Measurements from ENCODE around the gene GSTO2. TPM values are rescaled to one million over a fixed set of nuclear protein-coding genes. Genes with fewer than 3 reads are reported as not detected.

The GSTO2 gene
- total and polyA plus RNA-seq, 2 donors (not counting 1 experiment from before 2014, with no cell fraction given) = 2.9 to 3.1 TPM

DNA sequence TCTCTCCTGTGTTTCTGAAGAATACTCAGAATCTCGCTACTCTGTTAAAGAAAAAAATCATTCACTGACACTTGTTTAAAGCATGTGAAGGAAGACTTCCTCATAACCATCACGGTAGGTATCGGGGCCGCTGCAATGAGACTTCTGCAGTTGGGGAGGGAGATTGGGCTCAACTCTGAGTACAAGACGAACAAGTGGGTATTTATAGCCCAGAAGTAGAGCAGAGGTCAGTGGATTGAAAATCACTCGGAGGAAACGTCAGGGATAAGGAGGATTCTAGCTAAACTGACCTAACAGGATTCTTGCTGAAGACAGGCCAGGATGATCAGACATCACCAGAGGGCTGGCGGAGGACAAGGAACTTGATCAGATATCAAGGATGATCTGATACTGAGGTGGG lies 35.9 kb downstream of the GSTO2 start:
- H4K20me1 ChIP-seq (ENCODE audit: control insufficient read depth, extremely low read depth, insufficient read depth, low read length) = no peaks in the 10 kb centered on the region
- no peak overlapping the region for H2AFZ ChIP-seq (ENCODE audit: low read length)
- TF ChIP-seq, protein P1, sequence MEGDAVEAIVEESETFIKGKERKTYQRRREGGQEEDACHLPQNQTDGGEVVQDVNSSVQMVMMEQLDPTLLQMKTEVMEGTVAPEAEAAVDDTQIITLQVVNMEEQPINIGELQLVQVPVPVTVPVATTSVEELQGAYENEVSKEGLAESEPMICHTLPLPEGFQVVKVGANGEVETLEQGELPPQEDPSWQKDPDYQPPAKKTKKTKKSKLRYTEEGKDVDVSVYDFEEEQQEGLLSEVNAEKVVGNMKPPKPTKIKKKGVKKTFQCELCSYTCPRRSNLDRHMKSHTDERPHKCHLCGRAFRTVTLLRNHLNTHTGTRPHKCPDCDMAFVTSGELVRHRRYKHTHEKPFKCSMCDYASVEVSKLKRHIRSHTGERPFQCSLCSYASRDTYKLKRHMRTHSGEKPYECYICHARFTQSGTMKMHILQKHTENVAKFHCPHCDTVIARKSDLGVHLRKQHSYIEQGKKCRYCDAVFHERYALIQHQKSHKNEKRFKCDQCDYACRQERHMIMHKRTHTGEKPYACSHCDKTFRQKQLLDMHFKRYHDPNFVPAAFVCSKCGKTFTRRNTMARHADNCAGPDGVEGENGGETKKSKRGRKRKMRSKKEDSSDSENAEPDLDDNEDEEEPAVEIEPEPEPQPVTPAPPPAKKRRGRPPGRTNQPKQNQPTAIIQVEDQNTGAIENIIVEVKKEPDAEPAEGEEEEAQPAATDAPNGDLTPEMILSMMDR (conservative IDR thresholded peaks at IDR 0.05 in 1 of 2, IDR thresholded peaks at IDR 0.05 in 1 of 2; ENCODE audit: low read depth in 1 of 2, low read length in 2 of 2) = no peak
- TF ChIP-seq EZH2 (IDR thresholded peaks at IDR 0.05; ENCODE audit: low read length, missing control alignments) = no peak
- H3K9ac ChIP-seq (ENCODE audit: insufficient read depth, low read length) = no peak overlapping the region
- no peak overlapping the region for H3K27ac ChIP-seq (ENCODE audit: insufficient read depth, low read length)
- no peaks in the 10 kb centered on the region for H3K36me3 ChIP-seq (ENCODE audit: control insufficient read depth, insufficient read depth, low read length)
- H3K9me3 ChIP-seq (ENCODE audit: control insufficient read depth, insufficient read depth, low read depth, low read length) = no peaks in the 10 kb centered on the region
- H3K4me2 ChIP-seq (ENCODE audit: extremely low read depth, insufficient read depth, low read length) = no peak overlapping the region
- H3K4me1 ChIP-seq (ENCODE audit: control insufficient read depth, extremely low read depth, insufficient read depth, low read length) = peaks cover 11% of the 10 kb centered on the region
- peak in 1 of 2 donors; percentile 32 for DNase-seq (ENCODE audit: low read depth in 2 of 2)
- H3K79me2 ChIP-seq (ENCODE audit: control insufficient read depth, insufficient read depth, low read length) = no peaks in the 10 kb centered on the region
- H3K4me3 ChIP-seq (replicated peaks in 1 of 4; ENCODE audit: control extremely low read depth in 1 of 4, insufficient read depth in 1 of 4, low read depth in 3 of 4, low read length in 4 of 4) = no peak overlapping the region
- no peaks in the 10 kb centered on the region for H3K27me3 ChIP-seq (ENCODE audit: control insufficient read depth, insufficient read depth, low read length)

DNA sequence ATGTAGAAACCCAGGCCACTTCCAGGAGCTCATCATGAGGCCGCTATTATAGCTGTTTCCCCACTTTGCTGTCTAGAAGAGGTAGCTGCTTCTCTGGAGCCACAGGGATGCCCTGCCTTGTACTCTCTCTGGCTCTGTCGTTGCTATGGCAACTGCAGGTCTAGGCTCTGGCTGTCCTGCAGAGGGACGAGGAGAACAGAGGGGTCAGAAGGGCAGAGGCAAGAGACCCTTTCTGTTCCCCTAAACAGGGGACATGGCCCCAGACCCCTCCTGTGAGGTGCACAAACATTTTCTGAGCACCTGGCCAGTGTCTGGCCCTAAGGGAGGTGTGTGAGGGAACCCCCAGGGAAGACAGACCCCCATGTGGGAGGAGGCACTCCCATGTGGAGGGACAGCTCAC lies 37.9 kb downstream of the GSTO2 start:
- Histone ChIP-seq H3K27me3 (ENCODE audit: control insufficient read depth, insufficient read depth, low read length) (no peaks in the 10 kb centered on the region), H3K9ac (ENCODE audit: insufficient read depth, low read length) (no peak overlapping the region), H3K4me1 (ENCODE audit: control insufficient read depth, extremely low read depth, insufficient read depth, low read length) (peaks cover 4% of the 10 kb centered on the region), H4K20me1 (ENCODE audit: control insufficient read depth, extremely low read depth, insufficient read depth, low read length) (no peaks in the 10 kb centered on the region), H3K4me3 (replicated peaks in 1 of 4; ENCODE audit: control extremely low read depth in 1 of 4, insufficient read depth in 1 of 4, low read depth in 3 of 4, low read length in 4 of 4) (no peak overlapping the region), H3K79me2 (ENCODE audit: control insufficient read depth, insufficient read depth, low read length) (peaks cover 8% of the 10 kb centered on the region), H2AFZ (ENCODE audit: low read length) (no peak overlapping the region), H3K36me3 (ENCODE audit: control insufficient read depth, insufficient read depth, low read length) (no peaks in the 10 kb centered on the region), H3K4me2 (ENCODE audit: extremely low read depth, insufficient read depth, low read length) (no peak overlapping the region), H3K9me3 (ENCODE audit: control insufficient read depth, insufficient read depth, low read depth, low read length) (no peaks in the 10 kb centered on the region), H3K27ac (ENCODE audit: insufficient read depth, low read length) (no peak overlapping the region)
- no peak for TF ChIP-seq EZH2 (IDR thresholded peaks at IDR 0.05; ENCODE audit: low read length, missing control alignments)
- TF ChIP-seq, protein P1 (conservative IDR thresholded peaks at IDR 0.05 in 1 of 2, IDR thresholded peaks at IDR 0.05 in 1 of 2; ENCODE audit: low read depth in 1 of 2, low read length in 2 of 2) = no peak
- DNase-seq (ENCODE audit: low read depth in 2 of 2) = peak in 1 of 2 donors; percentile 15

DNA sequence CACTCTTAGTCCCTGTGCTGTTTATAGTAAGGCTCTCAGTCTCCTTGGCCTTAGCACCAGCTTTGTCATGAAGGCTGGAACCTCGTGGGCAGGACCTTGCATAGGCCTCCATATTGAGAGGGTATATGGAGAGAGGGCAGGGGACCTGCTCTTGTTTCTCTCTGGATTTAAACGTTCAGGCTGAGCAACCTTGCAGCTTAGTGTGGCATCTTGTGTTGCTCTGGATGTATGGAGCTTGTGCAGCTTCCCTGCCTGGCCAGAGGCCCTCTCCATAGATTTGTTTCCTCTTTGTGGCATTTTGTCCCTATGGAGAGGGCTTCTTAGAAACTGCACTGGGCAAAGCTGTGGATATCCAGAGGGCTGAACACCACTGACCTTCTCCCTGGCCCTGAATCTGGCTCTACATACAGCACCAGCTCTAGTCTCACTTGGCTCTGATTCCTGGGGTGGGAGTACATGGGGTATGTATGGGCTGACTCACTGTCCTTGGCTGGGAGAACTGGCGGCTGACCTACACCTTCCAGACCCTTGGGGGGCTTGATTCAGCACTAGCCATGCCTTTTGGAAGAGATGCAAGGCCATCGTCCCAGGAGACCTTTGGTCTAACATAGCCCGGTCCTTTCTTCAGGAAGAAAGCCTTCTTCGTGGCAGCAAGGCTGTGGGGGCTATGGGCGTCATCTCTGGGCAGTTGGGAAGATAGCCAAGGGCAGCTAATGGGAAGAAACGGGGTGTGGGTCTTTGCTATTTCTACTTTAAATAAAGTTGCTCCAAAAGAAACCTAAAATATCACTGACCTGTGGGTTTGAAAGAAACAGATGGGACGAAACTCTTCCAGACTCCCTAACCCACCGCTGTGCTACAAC lies 38.8 kb downstream of the GSTO2 start:
- Histone ChIP-seq H4K20me1 (ENCODE audit: control insufficient read depth, extremely low read depth, insufficient read depth, low read length) (no peaks in the 10 kb centered on the region), H3K4me3 (replicated peaks in 1 of 4; ENCODE audit: control extremely low read depth in 1 of 4, insufficient read depth in 1 of 4, low read depth in 3 of 4, low read length in 4 of 4) (no peak overlapping the region), H3K4me1 (ENCODE audit: control insufficient read depth, extremely low read depth, insufficient read depth, low read length) (peaks cover 4% of the 10 kb centered on the region), H3K4me2 (ENCODE audit: extremely low read depth, insufficient read depth, low read length) (no peak overlapping the region), H3K36me3 (ENCODE audit: control insufficient read depth, insufficient read depth, low read length) (no peaks in the 10 kb centered on the region), H3K9me3 (ENCODE audit: control insufficient read depth, insufficient read depth, low read depth, low read length) (no peaks in the 10 kb centered on the region), H3K27ac (ENCODE audit: insufficient read depth, low read length) (no peak overlapping the region), H3K9ac (ENCODE audit: insufficient read depth, low read length) (no peak overlapping the region), H3K79me2 (ENCODE audit: control insufficient read depth, insufficient read depth, low read length) (peaks cover 14% of the 10 kb centered on the region), H2AFZ (ENCODE audit: low read length) (no peak overlapping the region), H3K27me3 (ENCODE audit: control insufficient read depth, insufficient read depth, low read length) (no peaks in the 10 kb centered on the region)
- DNase-seq (ENCODE audit: low read depth in 2 of 2) = peak; percentile 47 to 62
- TF ChIP-seq, protein P1 (conservative IDR thresholded peaks at IDR 0.05 in 1 of 2, IDR thresholded peaks at IDR 0.05 in 1 of 2; ENCODE audit: low read depth in 1 of 2, low read length in 2 of 2) = no peak
- TF ChIP-seq EZH2 (IDR thresholded peaks at IDR 0.05; ENCODE audit: low read length, missing control alignments) = no peak

All from fibroblast of lung (primary cell).